ENCODE data around the gene HOGA1.
"Not testable (repeated sequence)": the region's sequence is repeated elsewhere in the genome, so short reads cannot be mapped to it uniquely, and the experiment has no call there.

The HOGA1 gene

GRCh38 chr10:97584060-97584797 is at the start of gene HOGA1:
HOGA1 (plus strand) TSS chr10:97584389; CDS start chr10:97584704, 315 bp downstream.
- no peak for DNase-seq

GRCh38 chr10:97534746-97535367 is 49.3 kb upstream of the HOGA1 start:
- DNase-seq = peak in 1 of 4 experiments; percentile 3

GRCh38 chr10:97537186-97537869 is 46.9 kb upstream of the HOGA1 start:
- DNase-seq = no peak

GRCh38 chr10:97538411-97538810 is 45.8 kb upstream of the HOGA1 start:
- DNase-seq = no peak

GRCh38 chr10:97538839-97539238 is 45.4 kb upstream of the HOGA1 start:
- DNase-seq = no peak

- DNase-seq = no peak
These were observed 44.5 kb upstream of the HOGA1 start for GRCh38 chr10:97539523-97540200.

GRCh38 chr10:97540669-97541500 is 43.3 kb upstream of the HOGA1 start:
- no peak for DNase-seq

GRCh38 chr10:97542169-97543024 is 41.8 kb upstream of the HOGA1 start:
- no peak for DNase-seq

- no peak for DNase-seq
These were observed 41.1 kb upstream of the HOGA1 start for GRCh38 chr10:97543025-97543546.

GRCh38 chr10:97546456-97547270 is 37.5 kb upstream of the HOGA1 start:
- no peak for DNase-seq

GRCh38 chr10:97547271-97547600 is 37.0 kb upstream of the HOGA1 start:
- no peak for DNase-seq

GRCh38 chr10:97547962-97548361 is 36.2 kb upstream of the HOGA1 start:
- no peak for DNase-seq

- no peak for DNase-seq
These were observed 35.2 kb upstream of the HOGA1 start for GRCh38 chr10:97548828-97549455.

- no peak for DNase-seq
These were observed 34.4 kb upstream of the HOGA1 start for GRCh38 chr10:97549587-97550322.

GRCh38 chr10:97550336-97551149 is 33.6 kb upstream of the HOGA1 start:
- no peak for DNase-seq

- no peak for DNase-seq
These were observed 32.9 kb upstream of the HOGA1 start for GRCh38 chr10:97551271-97551670.

GRCh38 chr10:97553575-97554031 is 30.6 kb upstream of the HOGA1 start:
- peak; percentile 16 to 42 (median 27) for DNase-seq

GRCh38 chr10:97554336-97554735 is 29.9 kb upstream of the HOGA1 start:
- not testable (repeated sequence) for DNase-seq
